A673 (cell line): Measurements from ENCODE around the gene SUSD1. TPM values are rescaled to one million over a fixed set of nuclear protein-coding genes. Genes with fewer than 3 reads are reported as not detected.

Experiments used
- BruUV-seq: library from RNA; stranded (reverse); fragments of 400-500 nt; replicated peaks from 2 replicates; lab custom pipeline; 2021; lab: Mats Ljungman, UMichigan
- CTCF ChIA-PET: fragments of 300-600 bp; sonication (Branson Sonifier 250); formaldehyde crosslinking; loops from one replicate; lab custom pipeline; 2022; ENCODE audit warnings: antibody characterized with exemption; lab: Charles Lee
- POLR2A ChIA-PET: fragments of 300-600 bp; sonication (Branson Sonifier 250); formaldehyde crosslinking; loops from one replicate; lab custom pipeline; 2022; ENCODE audit warnings: antibody characterized with exemption; ENCODE audit not compliant: low non-redundant PET; lab: Charles Lee
- DNase-seq: peaks from one replicate; pipeline ENCODE4 v3.0.0-alpha.2; 2015; ENCODE audit warnings: low spot score
- H3K27ac ChIP-seq: fragments of 200-600 bp; sonication (generic); 2 replicates; pipeline ENCODE4 v1.5.1; 2016; ENCODE audit warnings: mixed run types, low read depth, mild to moderate bottlenecking, mixed read lengths, antibody characterized with exemption, low read length; ENCODE audit not compliant: poor library complexity, severe bottlenecking
- H3K27me3 ChIP-seq: fragments of 200-600 bp; sonication (generic); replicated peaks from 2 replicates; pipeline ENCODE4 v1.6.1; 2017; ENCODE audit warnings: mixed run types, low read depth, mild to moderate bottlenecking, mixed read lengths, antibody characterized with exemption, low read length; ENCODE audit not compliant: insufficient read depth, poor library complexity
- H3K36me3 ChIP-seq: fragments of 200-600 bp; sonication (generic); 2 replicates; pipeline ENCODE4 v1.6.1; 2016; ENCODE audit warnings: mixed run types, mild to moderate bottlenecking, mixed read lengths, antibody characterized with exemption, low read length; ENCODE audit not compliant: insufficient read depth, poor library complexity, severe bottlenecking
- H3K4me1 ChIP-seq: fragments of 200-600 bp; sonication (generic); 2 replicates; pipeline ENCODE4 v1.6.1; 2017; ENCODE audit warnings: mixed run types, mild to moderate bottlenecking, mixed read lengths, antibody characterized with exemption, low read length; ENCODE audit not compliant: insufficient read depth, poor library complexity, severe bottlenecking
- H3K4me3 ChIP-seq: fragments of 200-600 bp; sonication (generic); 2 replicates; pipeline ENCODE4 v1.5.1; 2016; ENCODE audit warnings: low read depth, mixed run types, mild to moderate bottlenecking, mixed read lengths, low read length; ENCODE audit not compliant: poor library complexity, severe bottlenecking
- H3K9me3 ChIP-seq: fragments of 200-600 bp; sonication (generic); 2 replicates; pipeline ENCODE4 v1.6.1; 2016; ENCODE audit warnings: mixed run types, low read depth, mild to moderate bottlenecking, mixed read lengths, antibody characterized with exemption, low read length; ENCODE audit not compliant: poor library complexity, severe bottlenecking
- CTCF ChIP-seq: fragments of 300-800, 200-600 bp; sonication (generic); conservative IDR thresholded peaks from 2 replicates; pipeline ENCODE4 v1.5.1; 2017; ENCODE audit warnings: low read depth, mild to moderate bottlenecking, antibody characterized with exemption, low read length, moderate library complexity, mixed read lengths
- EZH2 ChIP-seq: fragments of 200-600 bp; sonication (generic); IDR thresholded peaks from 2 replicates; pipeline ENCODE4 v1.6.1; 2017; ENCODE audit warnings: borderline replicate concordance, low read depth, mild to moderate bottlenecking, mixed read lengths, antibody characterized with exemption, low read length; ENCODE audit not compliant: poor library complexity, severe bottlenecking
- intact Hi-C: fragments of 100-400 bp; cut with micrococcal nuclease; formaldehyde crosslinking; loops from one replicate; pipeline ENCODE4 v1.10.0; 2022; ENCODE audit not compliant: unreplicated experiment
- total RNA-seq: library from RNA; stranded (reverse); gene quantifications from 2 replicates; pipeline ENCODE4 v1.2.3, GENCODE V29; 2021

The SUSD1 gene
- total RNA-seq, 1 experiment from 2014 or later, result 14.9 TPM

DNA sequence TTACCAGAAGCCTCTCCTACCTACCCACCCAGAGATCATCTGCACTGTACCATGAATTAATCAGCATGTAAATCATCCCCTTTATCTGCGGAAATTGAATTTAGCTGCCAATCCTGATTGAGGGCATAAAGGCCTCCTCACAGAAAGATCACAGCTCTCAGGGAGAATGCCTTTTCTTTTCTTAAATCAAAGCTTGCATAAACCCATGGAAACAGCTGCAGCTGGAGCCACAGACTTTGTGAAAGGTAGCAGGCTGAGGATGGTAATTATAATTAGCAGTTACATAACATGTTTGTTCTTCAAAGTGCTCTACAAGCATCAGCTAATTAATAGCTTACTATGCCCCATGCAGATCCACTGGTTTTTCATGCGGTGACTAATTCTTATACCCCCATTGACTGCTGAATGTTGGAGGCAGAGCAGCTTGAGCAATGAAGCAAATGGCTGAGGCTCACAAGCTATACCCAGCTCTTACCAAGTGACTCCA lies 54.6 kb downstream of the SUSD1 start:
- Histone ChIP-seq H3K36me3 (no peaks in the 10 kb centered on the region), H3K4me3 (no peak overlapping the region), H3K27ac (no peak overlapping the region), H3K9me3 (no peaks in the 10 kb centered on the region), H3K27me3 (no peaks in the 10 kb centered on the region), H3K4me1 (peaks cover 5% of the 10 kb centered on the region)
- BruUV-seq, result no TSS peak
- intact Hi-C loops, result no loop called here
- POLR2A ChIA-PET, result interaction anchor here (0.6 kb wide), 1 partner anchor 286 kb away, joined by 3 read pairs; no protein-coding TSS in a partner anchor
- CTCF ChIA-PET, result no interaction called here
- DNase-seq, result peak; percentile 53
- no peak for TF ChIP-seq EZH2
- TF ChIP-seq CTCF, result no peak

- no peaks in the 10 kb centered on the region for H3K36me3 ChIP-seq
- ChIA-PET CTCF (no interaction called here), POLR2A (interaction anchor here (0.6 kb wide), 1 partner anchor 287 kb away, joined by 3 read pairs; no protein-coding TSS in a partner anchor)
- no peak overlapping the region for H3K27ac ChIP-seq
- no TSS peak for BruUV-seq
- no peak for DNase-seq
- TF ChIP-seq EZH2 (no peak), CTCF (no peak)
- intact Hi-C loops, result no loop called here
- H3K4me3 ChIP-seq, result no peak overlapping the region
- H3K9me3 ChIP-seq, result no peaks in the 10 kb centered on the region
- no peaks in the 10 kb centered on the region for H3K27me3 ChIP-seq
- peaks cover 5% of the 10 kb centered on the region for H3K4me1 ChIP-seq
Observed at GRCh38 chr9:112120030-112120341, 55.1 kb downstream of the SUSD1 start.

DNA sequence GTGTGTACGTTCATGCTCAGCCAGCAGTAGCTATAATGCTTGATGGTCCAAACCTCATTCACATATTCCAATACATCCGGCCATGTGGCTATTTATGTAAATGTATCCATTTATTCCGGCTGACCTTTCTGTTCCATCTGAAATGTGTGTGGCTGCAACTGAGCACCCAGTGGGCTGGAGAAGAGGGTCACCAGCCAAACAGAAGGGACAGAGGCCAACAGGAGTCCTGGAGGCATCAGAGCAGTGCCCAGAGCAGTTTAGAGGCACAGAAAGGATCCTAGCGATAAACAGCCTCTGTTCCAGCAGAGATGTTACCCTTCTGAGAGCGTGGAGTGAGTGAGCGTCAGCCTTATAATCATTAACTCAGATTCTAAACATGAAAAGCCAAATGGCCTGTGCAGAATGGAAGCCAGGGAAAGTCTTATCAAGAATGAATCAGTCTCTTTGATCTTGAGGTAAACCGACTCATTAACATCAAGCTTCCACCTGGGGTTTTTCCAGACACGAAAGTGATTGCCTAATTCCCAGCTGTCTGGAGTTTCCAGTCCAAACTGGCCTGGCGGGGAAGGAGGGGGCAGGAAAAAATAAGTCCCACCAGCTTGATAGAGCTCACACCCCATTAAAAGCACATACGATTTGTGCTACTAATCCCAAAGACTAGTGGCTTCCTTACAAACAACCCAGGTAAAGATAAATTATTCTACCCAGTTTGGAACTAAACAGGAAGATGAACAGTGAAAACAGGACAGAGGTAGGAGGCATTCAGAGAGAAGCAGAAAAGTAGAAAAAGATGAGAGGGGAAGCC lies 55.7 kb downstream of the SUSD1 start:
- Histone ChIP-seq H3K27ac (no peak overlapping the region), H3K27me3 (no peaks in the 10 kb centered on the region), H3K9me3 (no peaks in the 10 kb centered on the region), H3K36me3 (no peaks in the 10 kb centered on the region), H3K4me1 (peaks cover 5% of the 10 kb centered on the region), H3K4me3 (no peak overlapping the region)
- DNase-seq, result no peak
- ChIA-PET POLR2A (interaction anchor here (0.6 kb wide), 1 partner anchor 288 kb away, joined by 3 read pairs; no protein-coding TSS in a partner anchor), CTCF (no interaction called here)
- TF ChIP-seq CTCF, result no peak
- no peak for TF ChIP-seq EZH2
- intact Hi-C loops, result no loop called here
- no TSS peak for BruUV-seq
